NCI-H748 (cell line): Measurements from ENCODE around the gene ZNF407.
A peak's percentile ranks its signal among the peaks of the same experiment; 100 is the strongest.

Source experiments
- DNase-seq: peaks from one replicate; lab custom pipeline; 2025; ENCODE audit not compliant: unreplicated experiment; lab: John Stamatoyannopoulos, UW

ZNF407 gene

DNA sequence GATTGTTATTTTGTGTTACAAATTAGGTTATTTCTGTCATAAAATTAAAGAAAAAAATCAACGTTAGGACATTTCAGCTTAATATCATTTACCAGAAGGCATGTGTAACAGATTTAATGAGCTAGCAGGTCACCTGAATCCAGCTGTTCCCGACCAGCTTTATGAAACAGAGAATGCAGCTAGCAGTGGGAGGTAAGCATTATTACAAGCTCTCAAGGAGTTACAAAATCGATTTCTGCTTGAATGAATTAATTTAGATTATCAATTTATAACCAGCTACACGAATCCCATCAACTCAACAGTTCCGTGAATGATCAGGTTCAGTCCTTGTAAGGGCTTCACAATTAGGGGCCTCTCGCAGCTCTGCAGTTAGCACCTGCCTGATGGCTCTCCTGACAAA lies 399.3 kb downstream of the ZNF407 start:
- DNase-seq: peak; percentile 63

DNA sequence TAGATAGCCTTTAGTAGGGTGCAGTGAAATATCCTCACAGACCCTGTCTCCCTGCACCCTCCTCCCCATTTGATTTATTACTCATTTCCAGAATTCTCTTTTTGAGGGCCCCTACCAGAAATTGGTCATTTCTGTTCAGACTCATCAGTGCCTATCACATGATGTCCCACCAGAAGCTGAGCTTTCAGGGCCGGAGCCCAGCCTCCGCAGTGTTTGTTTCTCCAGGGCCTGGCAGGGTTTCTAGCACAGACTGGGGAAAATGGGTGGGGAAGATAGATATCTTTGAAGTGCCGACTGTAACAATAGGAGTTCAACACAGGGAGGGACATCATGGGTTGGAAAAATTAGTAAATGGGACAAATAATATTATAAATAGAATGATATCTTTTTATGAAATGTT lies 403.2 kb downstream of the ZNF407 start:
- no peak for DNase-seq

DNA sequence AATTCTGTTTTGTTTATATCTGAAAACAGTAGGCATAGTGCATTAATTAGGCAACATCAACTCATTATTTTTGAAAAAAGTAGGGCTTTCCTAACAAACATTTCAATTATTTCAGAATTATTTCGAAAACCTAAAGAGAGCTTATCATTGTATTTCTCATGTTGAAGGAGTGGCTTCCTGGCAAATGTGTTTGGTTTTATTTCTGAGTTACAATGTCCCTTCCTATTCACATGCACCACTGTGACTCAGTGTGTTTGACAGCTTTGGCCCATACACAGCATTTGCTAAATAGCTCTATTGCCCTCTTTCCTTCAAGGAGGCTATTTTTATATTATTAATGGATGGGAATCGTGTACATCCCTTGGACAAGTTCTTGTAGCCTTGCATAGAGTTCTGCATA lies 405.4 kb downstream of the ZNF407 start:
- no peak for DNase-seq

DNA sequence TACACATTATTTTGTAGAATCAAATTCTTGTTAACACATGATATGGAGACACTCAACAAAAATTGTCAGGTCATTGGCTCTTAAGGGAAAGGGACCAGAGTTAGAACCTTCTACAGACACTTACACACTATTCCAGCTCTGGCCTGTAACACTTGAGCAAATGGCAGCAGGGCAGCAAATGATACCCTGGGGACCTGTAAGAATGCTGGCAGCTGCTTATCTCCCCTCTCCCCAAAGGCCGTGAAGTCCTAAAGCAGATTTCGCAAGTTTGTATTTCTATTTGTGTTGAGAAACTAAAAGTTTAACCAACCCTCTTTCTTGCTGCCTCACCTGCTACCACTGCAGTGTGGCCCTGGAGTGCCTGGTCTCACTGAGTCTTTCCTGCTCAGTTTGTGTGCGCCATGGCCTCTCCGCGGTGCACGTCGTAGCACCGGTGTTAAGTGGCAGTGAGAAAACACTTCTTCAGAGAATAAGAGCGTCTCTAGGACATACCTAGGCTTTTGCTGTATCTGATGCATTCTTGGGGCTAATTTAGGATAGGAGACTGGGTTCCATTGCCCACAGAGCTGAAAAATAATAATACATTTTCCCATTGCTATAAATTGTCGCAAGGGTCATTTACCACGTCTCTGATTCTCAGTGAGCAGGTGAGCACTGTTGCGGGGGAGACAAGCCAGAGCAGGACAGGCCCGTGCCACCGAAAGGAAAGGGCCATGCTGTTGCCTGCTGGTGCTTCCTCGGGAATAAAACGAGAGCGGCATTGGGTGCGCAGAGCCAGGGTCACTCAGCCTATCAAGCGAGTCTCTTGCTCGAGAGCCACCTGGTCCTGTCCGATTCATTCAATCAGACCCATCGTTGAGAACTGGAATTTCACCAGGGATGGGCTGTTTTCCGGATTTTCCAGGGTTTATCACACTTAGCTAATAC lies 406.4 kb downstream of the ZNF407 start:
- DNase-seq: no peak

DNA sequence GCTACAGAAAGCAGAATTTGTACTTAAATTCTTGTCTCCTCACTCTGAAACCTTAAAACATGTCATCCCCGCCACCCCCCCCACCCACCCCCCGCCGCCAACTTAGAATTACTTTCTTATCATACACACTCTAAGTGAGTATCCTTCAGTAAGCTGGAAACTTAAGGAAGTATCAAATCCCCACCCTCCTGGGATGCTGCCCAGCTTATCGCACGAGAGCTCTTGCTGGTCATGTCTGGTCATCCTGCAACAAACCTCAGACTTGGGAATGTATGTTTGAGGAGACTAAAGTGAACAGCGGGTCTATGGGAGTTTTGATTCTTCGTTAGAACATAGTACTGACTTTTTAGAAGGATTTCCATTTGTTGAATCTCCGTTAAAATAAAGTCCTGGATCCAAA lies 408.0 kb downstream of the ZNF407 start:
- no peak for DNase-seq

DNA sequence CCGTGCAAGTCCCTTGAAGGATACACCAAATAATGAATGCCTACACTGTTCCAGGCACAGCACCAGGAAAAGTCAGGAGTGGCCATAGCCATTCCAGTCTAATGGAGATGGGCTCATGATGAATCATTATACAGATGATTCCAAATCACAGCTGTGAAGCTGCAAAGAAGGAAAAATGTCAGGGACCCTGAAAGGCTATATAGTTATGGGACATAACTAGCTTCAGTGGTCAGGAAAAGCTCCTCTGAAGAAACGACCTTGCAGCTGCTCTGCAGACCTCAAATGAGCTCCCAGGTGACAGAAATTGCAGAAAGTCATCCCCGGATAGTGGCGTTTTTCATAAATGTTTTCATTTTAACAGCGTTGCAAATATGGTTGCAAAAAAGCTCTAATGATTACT lies 410.5 kb downstream of the ZNF407 start:
- DNase-seq: no peak

DNA sequence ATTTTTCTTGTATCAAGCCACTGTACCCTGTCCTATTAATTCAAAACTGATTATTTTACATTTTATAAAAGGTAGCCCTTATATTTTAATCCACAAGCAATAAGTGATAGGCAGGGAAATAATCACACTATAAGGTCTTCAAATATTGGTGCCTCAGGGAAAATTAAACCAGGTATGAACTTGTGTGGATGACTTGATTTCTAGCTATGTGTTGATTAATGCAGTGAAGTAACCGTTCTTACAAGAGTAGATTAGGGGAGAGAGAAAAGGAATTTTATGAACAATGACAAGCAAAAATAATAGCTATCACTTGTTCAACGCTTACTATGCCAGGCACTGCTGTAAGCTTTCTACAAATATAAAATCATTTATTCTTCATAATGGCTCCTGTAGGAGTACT lies 411.6 kb downstream of the ZNF407 start:
- DNase-seq: no peak

DNA sequence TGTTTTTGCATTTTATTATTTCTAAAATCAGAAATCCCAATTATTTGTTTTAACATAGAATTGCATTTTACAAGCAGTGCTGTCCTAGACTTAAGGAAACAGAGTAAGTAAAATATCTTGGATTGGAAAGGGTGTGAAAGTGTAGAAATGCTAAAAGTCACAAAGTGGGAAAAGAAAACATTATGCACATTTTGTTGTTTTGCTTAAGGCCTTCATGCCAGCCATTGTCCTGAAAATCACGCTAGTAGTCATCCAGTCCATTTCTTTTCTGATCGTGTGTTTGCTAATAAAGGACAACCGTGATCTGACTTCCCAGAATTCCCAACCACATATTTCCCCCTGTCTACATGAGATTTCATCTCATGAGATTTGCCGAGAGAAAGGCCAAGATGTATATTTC lies 412.2 kb downstream of the ZNF407 start:
- DNase-seq: no peak

DNA sequence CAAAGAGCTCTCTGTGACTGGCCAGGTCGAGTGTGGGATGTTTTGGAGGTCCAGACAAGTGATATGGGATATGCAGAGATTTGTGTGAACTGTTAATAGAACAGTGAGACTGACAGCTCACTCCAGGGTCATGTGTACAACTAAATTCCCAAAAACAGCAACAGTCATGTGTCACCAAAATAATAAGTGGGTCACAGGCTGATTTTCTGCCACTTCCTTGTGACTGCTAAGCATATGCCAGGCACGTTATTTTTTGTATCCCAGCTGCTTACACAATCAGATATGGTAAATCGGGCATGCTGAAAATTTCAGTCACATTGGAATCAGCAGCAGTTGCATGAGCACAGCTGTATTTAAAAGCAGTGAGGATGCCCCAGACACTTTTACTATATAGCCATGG lies 412.6 kb downstream of the ZNF407 start:
- DNase-seq: no peak

DNA sequence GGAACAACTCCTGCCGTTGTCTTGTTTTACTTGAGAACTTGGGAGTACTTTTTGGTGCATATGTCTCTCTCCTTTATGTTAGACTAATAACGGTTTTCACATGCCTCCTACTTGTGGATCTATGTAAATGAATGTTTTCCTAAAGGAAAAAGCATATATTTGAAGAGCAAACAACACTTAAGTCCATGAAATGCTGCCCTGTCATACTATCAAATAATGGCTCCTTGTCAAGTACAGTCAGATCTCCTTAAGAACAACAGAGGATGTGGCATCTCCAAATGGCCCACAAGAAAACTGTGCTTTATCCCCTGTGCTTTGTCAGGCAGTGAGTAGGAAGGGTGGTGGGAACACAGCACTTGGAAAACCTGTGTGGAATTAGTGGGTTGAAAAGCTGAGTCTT lies 413.0 kb downstream of the ZNF407 start:
- no peak for DNase-seq

DNA sequence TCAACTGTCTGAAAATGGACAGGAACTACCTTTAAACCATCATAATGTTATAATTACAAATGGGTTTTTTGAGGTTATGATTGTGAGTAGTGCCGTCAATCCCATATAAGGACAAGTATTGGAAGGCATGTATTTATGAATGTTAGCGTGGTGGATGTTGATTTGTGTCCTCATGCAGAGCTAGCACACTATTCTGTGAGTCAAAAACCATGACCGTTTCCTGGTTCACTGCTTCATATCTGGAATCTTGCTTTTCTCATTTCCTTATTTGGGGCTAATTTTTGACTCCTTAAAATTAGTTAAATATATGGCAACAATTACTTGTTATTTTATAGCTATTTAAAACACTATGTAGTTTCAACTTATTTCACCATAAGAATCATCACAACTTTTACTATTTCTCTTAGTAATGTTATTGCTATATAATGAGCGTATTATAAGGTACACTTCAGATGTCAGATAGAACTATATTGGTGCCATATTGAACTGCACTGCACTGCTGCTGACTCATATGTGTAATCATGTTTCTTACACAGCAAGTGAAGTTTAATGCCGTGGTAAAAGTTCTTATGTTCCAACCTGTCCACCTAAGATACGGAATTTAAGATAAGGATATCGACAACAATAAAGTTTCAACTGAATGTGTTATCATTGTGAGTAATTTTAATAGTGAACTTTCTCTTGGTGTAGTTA lies 418.5 kb downstream of the ZNF407 start:
- DNase-seq: no peak

DNA sequence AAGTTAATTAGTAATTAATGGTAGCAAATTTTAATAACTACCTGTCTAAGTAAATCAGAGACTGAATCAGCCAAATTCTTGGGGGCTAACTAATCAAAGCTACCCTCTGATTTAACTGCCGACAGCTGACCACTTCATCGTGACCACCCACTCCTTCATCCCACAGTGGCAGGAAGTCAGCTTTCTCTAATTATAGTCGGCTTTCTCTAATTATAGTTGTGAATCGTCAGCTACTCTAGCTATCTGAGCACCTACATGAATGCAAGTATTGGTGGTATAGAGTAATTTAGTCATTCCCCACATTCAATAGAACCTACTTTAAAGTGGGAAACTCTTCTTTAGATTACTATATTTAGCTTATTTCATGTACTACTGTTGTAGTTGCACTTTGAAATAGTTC lies 425.8 kb downstream of the ZNF407 start:
- DNase-seq: no peak

DNA sequence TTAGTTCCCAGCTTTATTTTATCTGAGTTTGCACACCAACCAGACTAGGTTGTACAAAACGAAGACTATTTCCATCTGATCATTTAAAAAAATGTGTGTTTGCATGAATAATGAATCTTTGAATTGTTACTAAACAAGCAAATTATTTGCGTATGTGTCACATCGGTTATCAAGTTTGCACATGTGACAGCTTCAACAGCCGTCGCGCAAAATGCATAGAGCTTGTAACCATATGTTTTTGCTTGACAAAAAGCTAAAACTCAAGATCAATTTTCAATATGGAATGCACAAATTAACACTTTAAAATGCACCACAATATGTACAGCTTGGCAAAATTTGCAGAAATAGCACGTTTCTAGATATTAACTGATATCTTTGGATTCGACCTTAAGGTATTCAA lies 427.2 kb downstream of the ZNF407 start:
- no peak for DNase-seq

DNA sequence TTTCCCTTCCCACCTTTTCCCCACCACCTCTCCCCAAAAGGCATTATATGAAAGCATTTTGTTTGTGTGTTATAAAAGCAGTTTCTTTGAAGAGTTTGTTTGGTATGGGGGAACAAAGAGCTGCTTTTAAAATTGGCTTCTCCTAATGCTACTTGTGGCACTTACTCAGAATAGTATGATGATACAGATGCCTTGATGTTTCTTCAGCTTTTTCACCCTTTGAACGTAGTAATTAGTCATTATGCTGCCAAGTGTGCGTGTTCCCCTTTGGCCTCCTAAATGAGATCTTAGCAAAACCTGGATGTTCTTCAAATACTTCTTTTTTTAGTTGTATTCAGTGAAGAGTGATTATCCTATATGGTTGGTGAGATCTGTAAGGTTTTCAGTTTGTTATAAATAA lies 427.9 kb downstream of the ZNF407 start:
- DNase-seq: no peak

DNA sequence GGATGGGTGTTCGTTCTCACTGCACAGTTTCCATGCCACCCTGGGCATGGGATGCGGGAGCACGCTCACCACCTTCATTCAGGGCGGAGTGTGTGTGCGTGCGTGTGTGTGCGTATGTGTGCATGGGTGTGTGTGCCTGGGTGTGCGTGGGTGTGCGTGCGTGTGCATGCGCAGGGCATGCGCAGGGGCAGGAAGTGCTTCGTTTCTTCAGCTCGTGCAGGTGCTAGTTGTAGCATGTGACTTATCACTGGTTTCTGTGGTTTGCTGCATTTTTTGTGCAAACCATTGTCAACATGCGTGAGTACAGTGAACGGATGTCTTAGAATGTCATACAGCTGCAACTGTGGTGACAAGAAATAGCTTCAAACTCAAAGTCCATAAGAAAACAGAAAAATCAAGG lies 431.8 kb downstream of the ZNF407 start:
- DNase-seq: no peak

DNA sequence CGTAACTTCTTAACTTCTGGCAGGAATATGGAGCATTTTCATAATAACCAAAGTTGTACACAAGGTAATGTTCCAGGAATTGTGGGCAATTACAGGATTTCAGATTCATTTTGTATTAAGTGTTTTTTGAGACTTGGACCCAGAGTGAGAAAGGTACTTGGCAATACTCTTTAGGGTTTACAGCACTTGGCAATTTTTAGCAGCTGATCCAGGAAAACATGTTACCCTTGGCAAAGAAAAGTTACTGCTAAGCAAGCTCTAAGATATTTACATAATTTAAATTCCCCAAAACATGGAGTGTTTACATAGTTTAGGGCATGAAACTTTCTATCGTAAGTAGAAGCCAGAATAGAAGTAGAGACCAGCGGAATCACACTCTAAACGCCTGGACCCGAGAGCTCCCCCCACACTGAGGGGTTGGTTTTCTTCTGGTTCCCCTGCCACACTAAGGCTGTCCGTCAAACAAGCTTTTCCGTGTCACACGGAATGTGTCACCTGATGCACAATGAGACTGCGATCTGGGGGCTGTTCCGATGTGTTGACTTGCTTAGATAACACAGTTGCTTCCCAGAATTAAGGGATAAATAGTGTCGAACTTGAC lies 434.1 kb downstream of the ZNF407 start:
- DNase-seq: no peak

DNA sequence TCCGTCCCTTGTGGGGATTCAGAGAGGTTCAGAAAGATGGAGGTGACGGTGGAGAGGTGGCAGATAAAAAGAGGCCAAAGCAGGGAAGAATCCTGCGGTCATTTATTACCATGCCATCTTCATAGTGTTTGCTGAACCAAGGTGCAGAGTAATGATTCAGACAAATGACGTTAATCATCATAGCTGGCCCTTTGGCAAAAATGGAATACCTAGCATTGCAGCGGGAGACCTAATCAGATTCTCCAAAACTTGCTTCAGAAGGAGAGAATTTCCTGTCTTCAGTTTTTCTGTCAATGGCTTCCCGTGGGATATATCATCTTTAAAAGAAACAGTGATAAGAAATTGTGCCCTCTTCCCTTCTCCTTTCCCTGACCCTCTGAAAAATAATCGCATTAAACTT lies 435.8 kb downstream of the ZNF407 start:
- DNase-seq: no peak

DNA sequence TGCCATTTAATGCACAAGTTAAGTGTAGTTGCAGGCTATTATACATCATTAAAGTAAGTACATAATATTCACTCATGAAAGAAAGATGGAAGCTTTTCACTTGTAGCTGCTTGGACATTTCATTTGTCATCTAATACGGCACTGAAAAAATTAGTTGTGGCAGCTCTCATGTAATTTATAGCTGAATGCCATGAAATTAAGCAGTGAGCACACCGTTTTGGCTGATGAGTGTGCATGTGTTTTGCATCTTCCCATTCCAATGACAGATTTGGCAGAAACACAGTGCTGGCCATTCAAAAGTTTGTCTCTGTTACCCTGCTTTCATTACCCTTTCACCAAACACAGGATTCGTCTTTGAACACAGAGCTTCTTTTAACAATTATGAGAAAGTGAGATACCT lies 437.3 kb downstream of the ZNF407 start:
- no peak for DNase-seq

DNA sequence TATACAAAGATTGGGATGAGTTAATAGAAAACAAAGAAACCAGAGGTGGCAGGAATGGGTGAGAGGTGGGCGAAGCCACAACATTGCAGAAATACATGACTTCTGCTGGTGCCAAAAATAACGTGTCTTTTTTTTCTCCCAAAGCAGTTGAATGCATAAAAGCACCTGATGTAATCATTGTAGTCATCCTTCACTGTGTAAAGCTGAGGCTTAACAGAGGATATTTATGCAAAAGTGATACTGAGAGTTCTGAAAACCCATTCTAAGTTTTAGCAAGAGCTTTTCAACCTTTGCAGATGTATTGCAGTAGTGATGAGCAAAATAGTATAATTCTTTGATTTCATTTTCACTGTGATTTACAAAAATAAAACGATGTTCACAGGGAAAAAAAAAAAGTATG lies 438.3 kb downstream of the ZNF407 start:
- DNase-seq: no peak

DNA sequence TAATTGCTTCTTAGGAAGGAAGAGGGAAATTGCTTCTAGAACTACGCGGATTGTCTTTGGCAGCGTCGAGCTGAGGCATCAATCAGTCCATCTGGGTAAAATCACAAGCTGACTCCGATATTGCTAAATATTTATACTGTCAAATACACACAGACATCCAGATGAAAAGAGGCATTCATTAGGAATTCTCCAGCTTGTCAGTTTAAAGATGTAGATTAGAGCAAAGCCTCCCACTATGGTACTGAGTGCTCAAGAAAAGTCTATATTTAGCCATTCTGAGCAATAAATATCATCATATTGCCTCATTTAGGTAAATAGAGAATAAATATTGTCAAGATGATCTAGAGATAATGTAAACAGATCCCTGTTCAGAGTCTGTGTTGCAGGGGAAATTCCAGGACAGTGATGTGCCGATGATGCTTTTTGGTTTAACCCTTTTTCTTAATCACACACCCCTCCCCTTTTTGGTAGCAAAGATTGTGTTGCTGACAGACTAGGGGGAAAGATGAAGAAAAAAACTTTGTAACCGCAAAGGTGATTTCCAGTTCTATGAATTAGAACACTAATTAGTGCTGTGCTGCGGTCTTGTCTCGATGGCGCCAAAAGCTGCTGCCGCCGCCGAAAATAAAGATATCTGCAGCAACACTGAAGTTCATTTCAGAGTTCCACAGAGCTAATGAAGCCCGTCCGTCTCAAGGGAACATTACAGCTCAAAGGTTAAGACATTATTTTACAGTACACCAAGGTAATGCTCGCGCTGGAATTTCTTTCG lies 439.4 kb downstream of the ZNF407 start:
- no peak for DNase-seq

DNA sequence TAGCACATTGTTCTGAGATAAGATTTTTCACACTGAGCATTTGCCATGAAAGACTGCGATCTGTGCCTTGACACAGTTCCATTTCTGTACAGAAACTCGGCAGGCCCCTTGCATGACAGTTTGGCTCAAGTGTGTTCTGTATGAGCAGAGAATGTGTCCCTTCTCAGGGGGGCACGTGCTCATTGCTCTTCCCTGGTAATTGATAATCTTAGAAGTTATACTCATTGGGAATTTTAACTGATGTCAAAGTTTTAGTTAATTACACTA lies 440.0 kb downstream of the ZNF407 start:
- DNase-seq: no peak

DNA sequence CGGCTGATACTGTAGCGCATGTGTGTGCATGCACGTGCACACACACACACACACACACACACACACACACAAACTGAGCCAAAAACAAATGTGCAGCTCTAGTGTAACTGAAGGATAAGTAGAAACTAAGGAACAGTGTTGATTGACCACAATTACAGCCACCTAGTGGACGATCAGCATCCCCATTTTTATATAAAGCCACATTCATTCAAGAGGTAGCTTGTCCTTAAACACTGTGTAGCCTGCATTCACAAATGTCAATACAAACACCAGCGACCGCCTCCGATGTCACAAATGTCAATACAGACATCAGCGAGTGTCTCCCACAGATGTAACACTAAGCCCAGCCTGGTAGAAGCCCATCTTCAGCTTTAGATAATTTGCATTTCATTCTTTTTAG lies 443.9 kb downstream of the ZNF407 start:
- peak; percentile 86 for DNase-seq
